ENCODE data around the gene S100A16.

S100A16 gene

DNA sequence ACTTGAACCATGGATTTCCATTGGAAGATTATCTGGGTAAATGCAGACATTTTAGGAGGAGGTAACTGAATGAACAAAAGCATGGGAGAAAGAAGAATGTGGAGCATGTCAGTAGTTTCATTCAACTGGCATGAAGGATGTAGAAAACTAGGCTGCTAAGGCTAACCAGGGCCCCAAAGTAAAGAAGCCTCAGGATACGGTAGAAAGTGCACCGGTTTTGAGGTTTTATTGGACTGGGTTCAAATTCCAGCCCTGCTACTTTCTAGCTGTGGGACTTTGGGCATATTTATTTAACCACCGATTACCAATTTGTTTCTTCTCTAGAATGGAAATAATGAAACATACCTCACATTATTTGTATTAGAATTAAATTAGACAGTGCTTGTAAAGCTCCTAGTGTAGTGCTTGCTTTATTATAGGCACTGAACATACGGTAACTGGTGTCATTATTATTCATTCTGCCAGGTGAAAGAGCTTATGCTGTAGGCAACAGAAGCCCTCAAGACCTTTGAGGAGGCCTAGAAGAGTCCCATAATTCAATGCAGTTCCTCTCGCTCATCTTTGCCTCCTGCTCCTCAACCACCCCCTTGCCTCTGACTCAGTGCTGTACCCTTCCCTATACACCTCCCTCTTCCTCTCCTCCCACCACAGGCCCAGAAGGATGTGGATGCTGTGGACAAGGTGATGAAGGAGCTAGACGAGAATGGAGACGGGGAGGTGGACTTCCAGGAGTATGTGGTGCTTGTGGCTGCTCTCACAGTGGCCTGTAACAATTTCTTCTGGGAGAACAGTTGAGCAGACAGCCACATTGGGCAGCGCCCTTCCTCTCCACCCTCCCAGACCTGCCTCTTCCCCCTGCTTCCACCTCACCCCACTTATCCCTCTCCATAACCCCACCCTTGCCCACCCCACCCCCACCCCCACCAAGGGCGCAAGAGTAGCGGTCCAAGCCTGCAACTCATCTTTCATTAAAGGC lies 18.4 kb upstream of the S100A16 start:
- no peaks in the 10 kb centered on the region for H3K9me3 Mint-ChIP-seq
- H3K27me3 Mint-ChIP-seq = peaks cover 27% of the 10 kb centered on the region
- H3K4me3 Mint-ChIP-seq = no peak overlapping the region
- H3K36me3 Mint-ChIP-seq = peaks cover 18% of the 10 kb centered on the region
- H3K27ac Mint-ChIP-seq = no peak overlapping the region
- CTCF ChIA-PET = interaction anchor here (1.2 to 4.4 kb wide), 3 partner anchors 13 to 120 kb away, joined by 3 to 24 read pairs (median 4); no protein-coding TSS in a partner anchor
- peaks cover 38% of the 10 kb centered on the region for H3K4me1 Mint-ChIP-seq
- no peak for DNase-seq

DNA sequence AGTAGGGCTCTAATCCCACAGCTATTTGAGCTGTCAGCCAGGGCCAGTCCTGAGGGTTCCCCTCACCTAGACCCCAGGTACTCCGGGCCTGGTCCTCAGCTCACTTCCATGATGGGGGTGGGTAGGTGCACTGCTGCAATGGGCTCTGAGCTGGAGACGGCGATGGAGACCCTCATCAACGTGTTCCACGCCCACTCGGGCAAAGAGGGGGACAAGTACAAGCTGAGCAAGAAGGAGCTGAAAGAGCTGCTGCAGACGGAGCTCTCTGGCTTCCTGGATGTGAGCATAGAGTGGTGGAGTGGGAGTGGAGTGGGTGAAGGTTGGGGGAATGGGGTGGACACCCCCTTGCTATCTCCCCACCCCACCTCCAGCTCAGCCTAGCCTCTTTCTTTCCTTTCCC lies 17.4 kb upstream of the S100A16 start:
- peaks cover 31% of the 10 kb centered on the region for H3K27me3 Mint-ChIP-seq
- peaks cover 31% of the 10 kb centered on the region for H3K4me1 Mint-ChIP-seq
- CTCF ChIA-PET = interaction anchor here (1.2 to 4.4 kb wide), 4 partner anchors 12 to 119 kb away, joined by 3 to 24 read pairs (median 14); no protein-coding TSS in a partner anchor
- no peak overlapping the region for H3K4me3 Mint-ChIP-seq
- no peaks in the 10 kb centered on the region for H3K9me3 Mint-ChIP-seq
- no peak overlapping the region for H3K27ac Mint-ChIP-seq
- peaks cover 12% of the 10 kb centered on the region for H3K36me3 Mint-ChIP-seq
- DNase-seq = no peak

DNA sequence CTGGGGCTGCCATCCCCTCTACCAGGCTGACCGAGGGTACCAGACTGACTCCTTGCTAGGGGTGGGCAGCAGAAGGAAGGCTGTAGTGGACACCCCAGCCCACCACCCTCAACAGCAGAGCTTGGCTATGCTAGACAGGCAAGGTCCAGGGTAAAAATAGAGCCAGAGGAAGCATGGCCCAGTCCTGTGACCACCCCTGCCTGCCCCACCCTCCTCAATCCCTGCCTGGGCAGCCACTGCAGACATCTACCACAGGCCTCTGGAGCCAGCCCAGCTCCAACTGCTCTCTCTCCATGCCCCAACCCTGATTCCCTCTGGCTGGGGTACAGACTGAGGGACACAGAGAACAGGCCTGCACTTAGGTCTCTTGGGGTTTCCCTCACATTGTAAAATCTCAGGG lies 17.0 kb upstream of the S100A16 start:
- peaks cover 11% of the 10 kb centered on the region for H3K36me3 Mint-ChIP-seq

DNA sequence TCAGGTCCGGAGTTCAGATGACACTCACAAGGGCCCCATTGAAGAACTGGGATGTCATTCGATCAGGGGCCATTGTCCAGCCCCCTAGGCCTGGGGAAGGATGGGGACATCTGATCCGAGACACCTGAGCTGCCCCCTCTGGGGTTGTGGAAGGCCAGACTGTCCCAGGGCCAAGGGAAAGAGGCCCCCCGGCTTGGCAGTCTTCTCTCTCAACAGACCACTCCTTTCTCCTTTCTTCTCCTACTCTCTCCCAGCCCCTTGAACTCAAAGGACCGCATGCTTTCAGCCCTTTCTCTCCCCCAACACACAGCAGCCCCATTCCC lies 16.4 kb upstream of the S100A16 start:
- Mint-ChIP-seq H3K4me1 (peaks cover 24% of the 10 kb centered on the region), H3K4me3 (no peak overlapping the region), H3K9me3 (no peaks in the 10 kb centered on the region), H3K27me3 (peaks cover 31% of the 10 kb centered on the region), H3K36me3 (peaks cover 7% of the 10 kb centered on the region), H3K27ac (no peak overlapping the region)
- CTCF ChIA-PET = interaction anchor here (1.2 to 4.4 kb wide), 5 partner anchors 8 to 118 kb away, joined by 3 to 24 read pairs (median 5); no protein-coding TSS in a partner anchor
- DNase-seq = no peak

More for the DNA sequence above, 17.0 kb upstream of the S100A16 start:
- CTCF ChIA-PET = interaction anchor here (1.2 to 4.4 kb wide), 4 partner anchors 12 to 119 kb away, joined by 3 to 24 read pairs (median 14); no protein-coding TSS in a partner anchor
- H3K4me1 Mint-ChIP-seq = peaks cover 27% of the 10 kb centered on the region
- H3K27ac Mint-ChIP-seq = no peak overlapping the region
- peaks cover 31% of the 10 kb centered on the region for H3K27me3 Mint-ChIP-seq
- no peaks in the 10 kb centered on the region for H3K9me3 Mint-ChIP-seq
- DNase-seq = no peak
- H3K4me3 Mint-ChIP-seq = no peak overlapping the region

DNA sequence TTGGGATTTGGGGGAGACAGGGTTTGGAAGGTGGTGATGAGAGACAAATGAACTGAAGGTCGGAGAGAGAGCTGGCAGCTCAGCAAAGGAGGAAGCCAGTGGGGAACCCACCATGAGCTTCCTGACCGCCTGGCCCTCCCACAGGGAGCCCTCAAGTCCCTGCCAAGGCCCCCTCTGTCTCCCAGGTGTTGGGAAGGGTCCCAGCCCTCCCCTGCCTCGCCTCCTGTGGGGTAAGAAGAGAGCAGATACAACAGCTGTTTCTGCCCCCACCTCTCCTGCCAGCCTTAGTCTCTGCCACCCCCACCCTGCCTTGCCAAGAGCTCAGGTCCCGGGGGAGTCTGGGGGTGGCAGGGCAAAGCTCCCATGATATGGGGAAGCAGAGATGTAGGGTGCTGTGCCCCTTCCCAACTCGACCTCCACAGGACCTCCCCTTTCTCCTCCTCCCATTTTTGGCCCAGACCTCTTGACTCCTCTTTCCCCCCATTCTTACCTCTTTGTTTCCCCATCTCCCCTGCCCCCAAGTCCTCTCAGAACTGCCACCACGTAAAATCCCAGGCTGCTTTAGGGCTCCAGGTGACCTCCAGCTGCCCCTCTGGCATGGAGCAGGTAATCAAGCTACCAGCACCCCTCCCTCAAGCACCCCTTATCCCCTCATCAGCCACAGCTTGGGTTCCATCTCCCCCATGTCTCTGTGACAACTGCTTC lies 15.9 kb upstream of the S100A16 start:
- Mint-ChIP-seq H3K27ac (no peak overlapping the region), H3K36me3 (peaks cover 2% of the 10 kb centered on the region), H3K4me3 (no peak overlapping the region), H3K27me3 (peaks cover 31% of the 10 kb centered on the region), H3K4me1 (peaks cover 21% of the 10 kb centered on the region), H3K9me3 (no peaks in the 10 kb centered on the region)
- CTCF ChIA-PET = interaction anchor here (1.1 to 4.4 kb wide), 6 partner anchors 9 to 118 kb away, joined by 3 to 24 read pairs (median 4); no protein-coding TSS in a partner anchor
- no peak for DNase-seq

DNA sequence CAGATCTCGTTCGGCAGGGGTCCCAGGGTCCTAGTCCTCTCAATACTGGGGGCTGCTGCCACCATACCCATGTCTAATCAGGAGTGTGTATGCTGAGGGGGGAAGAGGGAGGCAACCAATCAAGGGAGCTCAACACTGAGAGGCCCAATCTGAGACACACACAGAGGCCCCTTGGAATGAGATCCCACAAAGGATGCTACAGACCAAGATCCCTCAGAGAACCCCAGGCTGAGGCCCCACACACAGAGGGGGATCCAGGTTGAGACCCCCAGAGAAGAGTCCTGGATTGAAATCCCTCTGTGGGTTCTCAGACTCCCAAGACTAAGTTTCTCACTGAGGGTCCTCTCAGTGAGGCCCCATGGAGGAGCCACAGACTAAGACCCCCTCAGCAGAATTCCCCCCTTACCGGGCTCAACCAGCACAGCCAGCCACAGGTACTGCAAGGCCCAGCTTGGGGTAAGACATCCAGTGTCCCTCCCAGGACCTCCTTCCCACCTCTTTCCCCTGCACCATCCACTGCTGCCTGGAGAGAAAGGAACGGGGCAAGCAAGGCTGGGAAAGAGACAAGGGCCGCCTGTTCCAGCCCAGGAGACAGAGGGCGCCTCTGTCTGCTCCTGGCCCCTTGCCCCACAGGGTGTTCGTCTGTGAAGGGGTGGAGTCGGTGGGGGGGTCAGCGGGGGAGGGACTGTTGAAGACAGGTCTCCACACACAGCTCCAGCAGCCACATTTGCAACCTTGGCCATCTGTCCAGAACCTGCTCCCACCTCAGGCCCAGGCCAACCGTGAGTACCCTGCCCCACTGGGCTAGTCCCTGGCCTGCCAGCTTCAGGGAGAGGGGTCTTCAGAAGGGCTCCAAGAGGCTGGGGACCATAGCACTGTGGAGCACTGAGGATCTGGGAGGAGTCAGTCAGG lies 15.0 kb upstream of the S100A16 start, which contains the start of gene S100A1:
TSS of gene S100A1 (plus strand) at position 720 of the 912 bp plus-strand sequence. CDS start 2,088 bp downstream, outside the sequence.
- no peak within 1 kb of the TSS for H3K4me3 Mint-ChIP-seq
- CTCF ChIA-PET = interaction anchor here (1.1 to 4.4 kb wide), 11 partner anchors 10 to 118 kb away, joined by 3 to 24 read pairs (median 5); partner anchors contain the start of genes S100A14 and S100A16
- H3K27me3 Mint-ChIP-seq = peaks cover 31% of the 10 kb centered on the region
- H3K36me3 Mint-ChIP-seq = no peaks in the 10 kb centered on the region
- no peaks in the 10 kb centered on the region for H3K9me3 Mint-ChIP-seq
- H3K4me1 Mint-ChIP-seq = peaks cover 12% of the 10 kb centered on the region
- DNase-seq = no peak
- H3K27ac Mint-ChIP-seq = no peak within 1 kb of the TSS

DNA sequence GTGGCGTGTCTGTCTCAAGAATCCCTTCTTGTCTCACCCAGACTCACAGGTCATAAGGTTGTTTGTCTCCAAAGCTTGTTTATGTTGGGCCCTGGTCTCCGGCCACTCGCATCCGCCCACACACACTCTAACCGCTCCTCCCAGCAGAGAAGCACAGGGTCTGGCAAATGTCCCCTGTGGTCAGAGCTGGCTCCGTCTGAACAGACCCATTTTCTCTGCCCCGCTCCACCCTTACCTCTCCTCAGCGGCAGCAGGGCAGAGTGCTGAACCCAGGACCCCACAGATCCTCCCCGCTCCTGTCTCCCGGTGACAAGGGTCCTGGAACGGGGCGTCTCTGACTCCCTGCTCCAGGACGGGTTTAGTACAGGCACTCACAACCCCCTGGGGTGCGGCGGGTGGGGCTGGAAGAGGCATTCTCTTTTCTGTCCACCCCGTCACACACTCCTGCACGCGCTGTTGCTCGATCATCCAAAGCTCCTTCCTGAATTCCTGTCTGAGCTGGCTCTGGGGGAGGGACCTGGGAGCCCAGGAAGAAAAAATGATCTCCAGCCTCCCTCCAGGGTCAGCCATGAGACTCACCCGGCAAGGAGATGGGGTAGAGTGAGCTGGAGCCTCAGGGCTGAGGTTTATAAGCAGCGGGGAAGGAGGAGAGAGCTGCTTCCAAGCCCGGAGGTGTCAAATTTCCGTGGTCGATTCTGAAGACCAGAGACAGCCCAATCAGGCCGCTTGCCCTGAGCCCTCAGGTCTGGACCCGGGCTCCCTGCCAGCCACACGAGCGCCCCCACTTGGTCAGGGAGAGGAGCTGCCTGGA lies 14.2 kb upstream of the S100A16 start, which contains the start of gene S100A13:
TSS of gene S100A13 (minus strand) at position 602 of the 811 bp plus-strand sequence. CDS start 1,033 bp downstream, outside the sequence.
- Mint-ChIP-seq H3K4me1 (peaks cover 8% of the 10 kb centered on the region), H3K4me3 (no peak within 1 kb of the TSS), H3K27me3 (peaks cover 31% of the 10 kb centered on the region), H3K9me3 (no peaks in the 10 kb centered on the region), H3K36me3 (no peaks in the 10 kb centered on the region), H3K27ac (no peak within 1 kb of the TSS)
- CTCF ChIA-PET = interaction anchor here (0.6 to 4.4 kb wide), 9 partner anchors 9 to 111 kb away, joined by 3 to 24 read pairs (median 6); partner anchors contain the start of genes S100A14 and S100A16
- DNase-seq = no peak

DNA sequence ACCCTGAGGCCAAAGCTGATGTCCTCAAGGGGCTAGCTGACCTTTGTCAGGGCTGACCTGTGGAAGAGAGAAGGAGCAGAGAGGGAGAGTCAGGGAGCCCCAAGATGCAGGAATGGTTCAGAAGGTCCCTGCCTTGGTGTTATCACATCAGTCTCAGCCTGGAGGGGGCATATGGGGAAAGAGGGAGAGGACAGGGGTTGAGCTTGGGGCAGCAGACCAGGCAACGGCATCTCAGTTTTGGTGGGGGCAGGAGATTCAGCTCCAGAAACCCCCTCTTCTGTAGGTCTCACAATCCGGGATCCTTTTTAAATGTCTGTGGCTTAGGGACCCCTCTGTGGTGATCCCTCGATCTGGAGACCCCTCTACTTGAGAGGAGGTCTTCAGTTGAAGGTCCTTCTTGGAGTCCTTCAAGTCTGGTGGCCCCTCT lies 13.6 kb upstream of the S100A16 start:
- CTCF ChIA-PET = interaction anchor here (0.6 to 4.4 kb wide), 6 partner anchors 8 to 94 kb away, joined by 3 to 24 read pairs (median 8); partner anchors contain the start of gene S100A14
- no peak overlapping the region for H3K27ac Mint-ChIP-seq
- DNase-seq = no peak
- peaks cover 31% of the 10 kb centered on the region for H3K27me3 Mint-ChIP-seq
- H3K9me3 Mint-ChIP-seq = no peaks in the 10 kb centered on the region
- H3K4me1 Mint-ChIP-seq = peaks cover 4% of the 10 kb centered on the region
- no peaks in the 10 kb centered on the region for H3K36me3 Mint-ChIP-seq
- H3K4me3 Mint-ChIP-seq = no peak overlapping the region

DNA sequence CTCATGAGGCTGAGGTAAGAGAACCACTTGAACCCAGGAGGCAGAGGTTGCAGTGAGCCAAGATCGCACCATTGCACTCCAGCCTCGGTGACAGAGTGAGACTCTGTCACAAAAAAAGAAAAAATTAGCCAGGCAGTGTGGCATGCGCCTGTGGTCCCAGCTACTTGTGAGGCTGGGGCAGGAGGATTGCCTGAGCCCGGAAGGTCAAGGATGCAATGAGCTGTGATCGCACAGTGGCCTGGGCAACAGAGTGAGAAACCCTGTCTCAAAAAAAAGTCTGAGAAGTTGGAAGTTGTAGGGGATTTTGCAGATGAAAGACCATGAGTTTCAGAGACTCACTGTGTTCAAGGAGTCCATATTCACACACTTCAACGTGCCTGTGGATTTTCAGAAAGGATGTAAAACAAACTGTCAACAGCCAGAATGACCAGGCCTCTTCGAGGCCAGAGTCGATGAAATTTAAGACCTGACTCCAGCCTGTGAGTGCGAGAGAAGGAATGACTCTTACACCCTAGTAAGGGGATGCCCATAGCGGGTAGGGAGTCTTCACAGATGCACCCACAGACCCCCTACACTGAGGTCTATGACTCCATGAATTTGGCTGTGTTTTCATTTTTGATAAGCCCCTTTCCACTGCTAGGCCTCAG lies 12.2 kb upstream of the S100A16 start:
- no peak overlapping the region for H3K27ac Mint-ChIP-seq
- CTCF ChIA-PET = no interaction called here
- H3K4me3 Mint-ChIP-seq = no peak overlapping the region
- DNase-seq = no peak
- H3K9me3 Mint-ChIP-seq = no peaks in the 10 kb centered on the region
- peaks cover 31% of the 10 kb centered on the region for H3K27me3 Mint-ChIP-seq
- H3K36me3 Mint-ChIP-seq = no peaks in the 10 kb centered on the region
- H3K4me1 Mint-ChIP-seq = peaks cover 2% of the 10 kb centered on the region

DNA sequence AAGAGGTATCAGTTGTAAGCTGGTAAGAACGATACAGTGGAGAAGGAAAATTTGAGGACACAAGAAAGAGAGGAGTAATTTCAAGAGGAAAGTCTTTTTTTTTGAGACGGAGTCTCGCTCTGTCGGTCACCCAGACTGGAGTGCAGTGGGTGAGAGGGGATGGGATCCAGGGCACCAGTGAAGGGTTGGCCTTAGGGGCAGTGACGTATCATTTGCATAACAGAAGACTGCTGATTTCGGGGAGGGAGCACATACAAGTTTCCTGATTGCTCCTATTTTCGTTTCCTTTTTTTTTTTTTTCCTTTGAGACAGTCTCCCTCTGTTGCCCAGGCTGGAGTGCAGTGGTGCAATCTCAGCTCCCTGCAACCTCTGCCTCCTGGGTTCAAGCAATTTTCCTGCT lies 10.2 kb upstream of the S100A16 start:
- CTCF ChIA-PET = interaction anchor here (1.1 to 1.6 kb wide), 3 partner anchors 91 to 117 kb away, joined by 3 to 4 read pairs (median 4); no protein-coding TSS in a partner anchor
- no peaks in the 10 kb centered on the region for H3K9me3 Mint-ChIP-seq
- no peak for DNase-seq
- no peak overlapping the region for H3K27ac Mint-ChIP-seq
- no peak overlapping the region for H3K4me3 Mint-ChIP-seq
- H3K4me1 Mint-ChIP-seq = peaks cover 2% of the 10 kb centered on the region
- H3K27me3 Mint-ChIP-seq = peaks cover 22% of the 10 kb centered on the region
- no peaks in the 10 kb centered on the region for H3K36me3 Mint-ChIP-seq

DNA sequence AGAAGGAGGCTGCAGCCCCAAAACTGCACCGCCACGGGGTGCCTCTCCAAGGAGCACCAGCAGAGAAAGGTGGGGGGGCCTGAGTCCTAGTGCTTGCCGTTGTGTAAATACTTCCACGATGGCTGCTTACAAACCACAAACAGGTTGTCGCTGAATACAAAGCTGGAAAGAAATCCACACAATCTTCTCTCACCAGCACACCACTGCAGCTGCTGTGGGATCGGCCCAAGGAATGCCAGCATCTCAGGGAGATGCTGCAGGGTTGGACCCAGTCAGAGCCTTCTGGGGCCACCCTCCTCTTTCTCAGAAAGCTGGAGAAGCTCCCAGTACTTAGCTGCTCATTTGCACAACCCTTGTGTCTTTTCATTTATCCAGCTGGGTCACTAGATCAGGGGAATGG lies 6.2 kb upstream of the S100A16 start:
- Mint-ChIP-seq H3K9me3 (no peaks in the 10 kb centered on the region), H3K36me3 (no peaks in the 10 kb centered on the region), H3K4me1 (peaks cover 3% of the 10 kb centered on the region), H3K4me3 (no peak overlapping the region), H3K27me3 (peaks cover 8% of the 10 kb centered on the region), H3K27ac (no peak overlapping the region)
- CTCF ChIA-PET = interaction anchor here (1.0 to 3.6 kb wide), 5 partner anchors 10 to 109 kb away, joined by 5 to 31 read pairs (median 7); partner anchors contain the start of genes CHTOP, S100A1 and S100A13
- no peak for DNase-seq

DNA sequence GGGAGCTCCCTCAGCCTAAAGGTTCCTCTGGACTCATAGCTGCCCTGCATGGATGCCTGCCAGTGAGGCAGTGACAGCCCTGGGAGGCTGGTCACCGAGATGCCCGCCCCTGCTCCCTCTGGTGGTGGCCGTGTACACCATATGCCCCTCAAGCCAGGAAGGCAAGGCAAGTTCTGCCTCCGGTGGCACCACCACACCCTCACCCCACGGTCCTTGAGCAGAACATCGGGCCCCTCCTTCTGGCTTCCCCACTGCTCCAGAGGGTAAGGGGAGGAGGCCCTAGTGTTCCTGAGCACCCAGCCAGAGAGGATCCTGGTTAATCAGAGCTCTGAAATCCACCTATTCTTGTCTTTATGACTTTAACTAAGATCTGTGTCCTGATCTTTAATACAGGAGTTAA lies 4.7 kb upstream of the S100A16 start:
- Mint-ChIP-seq H3K36me3 (no peaks in the 10 kb centered on the region), H3K27ac (no peak overlapping the region), H3K9me3 (no peaks in the 10 kb centered on the region), H3K4me3 (no peak overlapping the region), H3K27me3 (peaks cover 13% of the 10 kb centered on the region), H3K4me1 (peaks cover 3% of the 10 kb centered on the region)
- CTCF ChIA-PET = interaction anchor here (0.7 to 3.6 kb wide), 9 partner anchors 11 to 147 kb away, joined by 3 to 31 read pairs (median 6); partner anchors contain the start of genes CHTOP, S100A1 and S100A13
- peak; percentile 79 for DNase-seq

Data from activated naive CD4-positive, alpha-beta T cell treated with anti-CD3 and anti-CD28 coated beads, Interleukin-2, amount 10 ng/mL, durations not matched to agents 7 days and 5 days (primary cell).